Cerebellar cortex (tissue), 1 donor: Measurements from ENCODE around the gene PLAU.
A peak's percentile ranks its signal among the peaks of the same experiment; 100 is the strongest.
"Not testable (repeated sequence)": the region's sequence is repeated elsewhere in the genome, so short reads cannot be mapped to it uniquely, and the experiment has no call there.

ENCODE experiments used
- DNase-seq: peaks from one replicate; pipeline ENCODE4 v3.0.0-alpha.2; 2015; ENCODE audit warnings: low spot score

Gene PLAU

GRCh38 chr10:73898730-73899410, 12.1 kb upstream of the PLAU start:
- no peak for DNase-seq

- no peak for DNase-seq
Observed at GRCh38 chr10:73899423-73899822, 11.5 kb upstream of the PLAU start.

- DNase-seq = no peak
Observed at GRCh38 chr10:73900064-73900463, 10.9 kb upstream of the PLAU start.

- no peak for DNase-seq
Observed at GRCh38 chr10:73901261-73901660, 9.7 kb upstream of the PLAU start.

- no peak for DNase-seq
Observed at GRCh38 chr10:73902351-73902750, 8.6 kb upstream of the PLAU start.

- no peak for DNase-seq
Observed at GRCh38 chr10:73905256-73906020, 5.5 kb upstream of the PLAU start.

- DNase-seq = peak; percentile 57
Observed at GRCh38 chr10:73906524-73907447, 4.1 kb upstream of the PLAU start.

GRCh38 chr10:73907841-73908517, 3.0 kb upstream of the PLAU start:
- DNase-seq = no peak

- DNase-seq = peak; percentile 57
Observed at GRCh38 chr10:73908853-73909539, 1.9 kb upstream of the PLAU start.

GRCh38 chr10:73909540-73910115, 1.3 kb upstream of the PLAU start:
- DNase-seq = no peak

- peak; percentile 42 for DNase-seq
Observed at GRCh38 chr10:73910401-73910763, 550 bp upstream of the PLAU start.

GRCh38 chr10:73911553-73912004, 647 bp downstream of the PLAU start:
- no peak for DNase-seq

- no peak for DNase-seq
Observed at GRCh38 chr10:73914036-73914435, 3.1 kb downstream of the PLAU start.

GRCh38 chr10:73915206-73915851, 4.4 kb downstream of the PLAU start:
- no peak for DNase-seq

- DNase-seq = no peak
Observed at GRCh38 chr10:73916761-73917470, 6.0 kb downstream of the PLAU start.

- peak; percentile 46 for DNase-seq
Observed at GRCh38 chr10:73917566-73918305, 6.8 kb downstream of the PLAU start.

- DNase-seq = not testable (repeated sequence)
Observed at GRCh38 chr10:73919481-73919880, 8.5 kb downstream of the PLAU start.

GRCh38 chr10:73920089-73920488, 9.2 kb downstream of the PLAU start:
- DNase-seq = peak; percentile 52
